ENCODE data around the gene ZBTB20.
A peak's percentile ranks its signal among the peaks of the same experiment; 100 is the strongest.

The ZBTB20 gene

DNA sequence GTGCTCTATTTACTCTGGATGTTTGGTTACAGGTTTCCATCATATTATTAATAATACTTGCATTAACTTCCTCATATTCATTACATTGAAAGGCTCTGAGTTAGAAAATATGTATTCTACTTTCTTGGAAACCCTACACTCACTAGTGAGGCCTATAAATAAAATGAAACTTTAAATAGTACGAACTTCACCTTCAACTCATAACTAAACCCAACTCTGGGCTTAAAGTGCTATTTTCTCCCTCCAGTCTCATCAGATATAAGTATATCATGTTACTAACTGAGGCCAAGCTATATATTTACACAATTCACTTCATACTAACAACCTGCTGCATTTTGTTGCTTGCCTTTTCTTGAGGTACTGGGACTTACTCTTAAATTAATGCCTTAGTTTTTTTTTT, 546.5 kb downstream of the ZBTB20 start:
- no peak for DNase-seq

DNA sequence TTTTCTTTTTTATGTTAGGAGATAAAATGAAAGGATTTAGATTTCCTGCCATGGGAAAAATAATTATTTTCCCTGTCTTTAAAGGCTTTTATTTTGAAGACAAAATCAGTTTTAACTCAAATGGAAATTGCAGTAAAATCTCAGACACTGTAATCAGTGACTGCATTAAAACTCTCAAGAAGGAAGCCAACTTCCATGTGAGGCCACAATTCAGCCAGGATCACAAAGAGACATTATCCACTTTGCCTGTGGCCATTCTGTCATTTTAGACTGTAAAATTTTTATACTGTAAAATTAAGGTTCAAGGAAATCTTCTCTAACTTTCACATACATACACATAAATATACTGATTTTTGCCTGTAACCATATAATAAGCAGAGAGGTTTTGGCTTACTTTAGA, 549.2 kb downstream of the ZBTB20 start:
- DNase-seq: no peak
- in situ Hi-C loops (cut with HindIII; ENCODE audit: low pct_ligation_motif_present, low pct_unique_long_range_greater_than_20kb, low sequenced_read_pairs): no loop called here

More for the DNA sequence above, 546.5 kb downstream of the ZBTB20 start:
- in situ Hi-C loops (cut with HindIII; ENCODE audit: low pct_ligation_motif_present, low pct_unique_long_range_greater_than_20kb, low sequenced_read_pairs): no loop called here

DNA sequence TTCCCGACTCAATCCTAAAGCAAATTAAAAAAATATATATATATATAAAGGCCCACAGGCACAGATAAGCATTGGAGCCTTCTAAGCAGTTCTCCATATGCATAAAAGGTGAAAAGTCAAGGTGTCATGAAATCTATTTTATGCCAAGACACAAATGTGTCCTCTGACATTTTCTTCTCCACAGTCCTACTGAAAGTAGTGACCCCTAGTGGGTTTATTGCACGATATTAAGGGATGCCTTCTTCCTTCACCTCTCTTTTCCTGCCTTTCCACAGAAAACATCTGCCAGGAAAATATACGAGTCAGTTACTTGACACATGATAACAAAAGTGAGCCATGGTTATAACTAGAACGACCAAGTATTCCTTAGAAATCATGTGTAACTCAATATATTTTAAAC, 550.1 kb downstream of the ZBTB20 start:
- in situ Hi-C loops (cut with HindIII; ENCODE audit: low pct_ligation_motif_present, low pct_unique_long_range_greater_than_20kb, low sequenced_read_pairs): no loop called here
- no peak for DNase-seq

DNA sequence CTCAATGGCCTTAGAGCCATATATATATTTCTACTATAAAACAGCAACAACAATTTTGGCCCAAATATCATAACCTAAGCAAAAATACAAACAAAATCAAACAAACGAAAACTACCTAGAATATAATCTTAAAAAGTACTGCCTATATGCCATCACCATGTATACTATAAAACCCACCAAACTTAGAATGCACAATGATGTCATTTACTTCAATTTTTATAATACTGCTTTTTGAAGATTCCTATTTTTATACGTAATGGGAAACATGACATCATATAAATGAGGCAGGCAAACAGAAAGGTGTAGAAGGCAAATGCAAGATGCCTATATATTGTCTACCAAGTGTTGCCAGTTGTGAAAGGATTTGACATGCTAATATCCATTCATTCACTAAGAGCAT, 550.9 kb downstream of the ZBTB20 start:
- in situ Hi-C loops (cut with HindIII; ENCODE audit: low pct_ligation_motif_present, low pct_unique_long_range_greater_than_20kb, low sequenced_read_pairs): no loop called here
- no peak for DNase-seq

DNA sequence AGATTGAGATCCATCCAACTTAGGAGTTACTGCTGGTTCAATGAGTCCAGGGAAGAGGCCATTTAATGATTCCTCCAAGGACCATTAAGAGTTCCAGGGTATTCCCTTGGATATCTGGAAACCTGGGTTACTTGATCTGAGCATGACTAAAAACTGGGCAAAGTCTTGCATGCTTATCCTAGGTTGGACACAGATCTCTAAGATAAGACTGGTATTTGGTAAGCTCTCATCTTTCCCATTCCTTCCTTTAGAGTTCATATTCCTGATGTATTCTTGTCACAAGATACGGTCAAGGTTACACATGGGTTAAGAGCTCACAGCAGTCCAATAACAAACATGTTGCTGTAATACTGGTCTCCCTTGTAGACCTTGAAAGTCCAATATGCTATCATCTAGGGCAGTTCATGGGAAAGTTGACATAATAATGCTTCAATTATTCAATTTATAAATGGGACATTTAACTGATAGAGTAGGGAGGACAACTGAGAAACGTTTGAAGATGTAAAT, 551.5 kb downstream of the ZBTB20 start:
- in situ Hi-C loops (cut with HindIII; ENCODE audit: low pct_ligation_motif_present, low pct_unique_long_range_greater_than_20kb, low sequenced_read_pairs): no loop called here
- DNase-seq: no peak

DNA sequence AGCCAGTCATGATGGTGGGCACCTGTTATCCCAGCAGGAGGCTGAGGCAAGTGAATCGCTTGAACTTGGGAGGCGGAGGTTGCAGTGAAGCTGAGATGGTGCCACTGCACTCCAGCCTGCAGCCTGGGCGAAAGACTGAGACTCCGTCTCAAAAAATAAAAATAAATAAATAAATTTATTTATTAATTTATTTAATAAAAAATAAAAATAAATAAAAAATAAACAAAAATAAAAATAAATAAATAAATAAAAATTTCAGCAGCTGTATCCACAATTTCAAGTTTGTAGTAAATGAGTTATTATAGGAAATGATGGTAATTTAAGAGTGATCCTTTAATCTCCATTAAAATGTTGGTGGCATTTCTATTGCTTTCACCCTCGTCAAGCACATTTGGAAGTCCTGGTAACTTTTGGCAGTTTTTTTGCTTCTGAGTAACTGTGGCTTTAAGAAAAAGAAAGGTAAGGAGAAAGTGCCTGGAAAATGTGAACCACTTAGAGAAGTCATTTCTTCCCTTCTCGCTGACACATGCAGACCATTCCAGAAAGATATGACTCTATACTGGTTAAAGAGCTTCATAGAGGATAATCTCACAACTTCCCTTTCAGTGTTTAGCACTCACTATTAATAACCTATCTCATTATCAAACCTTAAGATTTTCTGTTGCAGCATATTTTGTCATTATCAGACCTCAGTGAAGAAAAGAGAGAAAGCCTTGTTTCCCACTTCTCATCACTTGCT, 556.6 kb downstream of the ZBTB20 start:
- DNase-seq: no peak
- in situ Hi-C loops (cut with HindIII; ENCODE audit: low pct_ligation_motif_present, low pct_unique_long_range_greater_than_20kb, low sequenced_read_pairs): no loop called here

DNA sequence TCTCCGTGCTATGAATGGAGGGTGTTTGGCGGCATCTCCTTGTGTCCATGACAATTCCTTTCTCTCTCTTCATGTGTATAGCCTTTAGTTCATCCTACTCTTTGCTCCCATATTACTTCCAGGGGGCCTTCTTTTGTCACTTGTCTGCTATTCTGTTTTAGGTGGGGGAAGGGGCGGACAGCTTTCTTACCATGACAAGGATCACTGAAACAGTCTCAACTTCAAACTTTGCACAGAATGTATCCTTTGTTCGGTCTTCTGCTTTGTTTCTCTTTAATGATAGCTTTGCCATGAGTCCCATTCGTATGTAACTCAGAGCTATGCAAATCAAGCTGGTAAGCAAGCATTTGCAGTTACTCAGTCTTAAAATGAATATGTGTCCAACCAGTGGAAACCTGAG, 559.1 kb downstream of the ZBTB20 start:
- DNase-seq: no peak
- in situ Hi-C loops (cut with HindIII; ENCODE audit: low pct_ligation_motif_present, low pct_unique_long_range_greater_than_20kb, low sequenced_read_pairs): no loop called here

DNA sequence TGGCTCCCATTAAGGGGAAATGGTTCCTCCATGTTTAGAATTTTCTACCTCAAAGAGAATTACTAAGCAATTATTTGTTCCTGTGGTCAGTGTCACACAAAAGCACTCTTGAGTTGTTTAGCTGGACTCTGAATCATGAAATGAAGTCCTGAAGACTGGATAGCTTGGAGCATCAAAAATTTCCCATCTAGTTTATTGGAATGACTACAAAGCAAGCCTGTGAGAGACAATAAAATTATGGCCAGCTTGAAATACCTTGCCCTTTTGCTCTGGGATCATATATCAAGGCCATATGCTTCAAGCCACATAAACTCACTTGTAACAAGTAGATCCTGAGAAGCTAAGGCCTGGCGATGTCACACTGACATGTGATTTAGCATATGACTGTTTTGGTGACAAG, 561.0 kb downstream of the ZBTB20 start:
- no peak for DNase-seq

DNA sequence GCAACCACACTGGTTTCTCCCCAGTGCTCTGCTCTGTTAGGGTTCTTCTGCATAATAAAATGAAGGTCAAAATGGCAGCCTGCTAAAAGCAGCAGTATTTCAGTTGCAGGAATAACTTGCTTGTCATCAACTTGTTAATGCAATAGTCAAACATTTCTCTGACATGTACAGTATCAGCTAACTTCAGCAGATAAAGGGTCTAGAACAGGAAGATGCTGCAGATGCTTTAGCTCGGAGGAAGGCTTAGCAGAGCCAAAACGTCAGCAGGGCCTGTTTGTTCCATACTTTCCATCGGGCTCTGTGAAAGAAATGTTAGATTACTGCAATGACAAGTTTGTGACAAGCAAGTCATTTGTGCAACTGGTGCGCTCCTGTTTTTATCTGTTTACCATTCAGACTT, 561.4 kb downstream of the ZBTB20 start:
- in situ Hi-C loops (cut with HindIII; ENCODE audit: low pct_ligation_motif_present, low pct_unique_long_range_greater_than_20kb, low sequenced_read_pairs): no loop called here
- DNase-seq: no peak

More for the DNA sequence above, 561.0 kb downstream of the ZBTB20 start:
- in situ Hi-C loops (cut with HindIII; ENCODE audit: low pct_ligation_motif_present, low pct_unique_long_range_greater_than_20kb, low sequenced_read_pairs): no loop called here

DNA sequence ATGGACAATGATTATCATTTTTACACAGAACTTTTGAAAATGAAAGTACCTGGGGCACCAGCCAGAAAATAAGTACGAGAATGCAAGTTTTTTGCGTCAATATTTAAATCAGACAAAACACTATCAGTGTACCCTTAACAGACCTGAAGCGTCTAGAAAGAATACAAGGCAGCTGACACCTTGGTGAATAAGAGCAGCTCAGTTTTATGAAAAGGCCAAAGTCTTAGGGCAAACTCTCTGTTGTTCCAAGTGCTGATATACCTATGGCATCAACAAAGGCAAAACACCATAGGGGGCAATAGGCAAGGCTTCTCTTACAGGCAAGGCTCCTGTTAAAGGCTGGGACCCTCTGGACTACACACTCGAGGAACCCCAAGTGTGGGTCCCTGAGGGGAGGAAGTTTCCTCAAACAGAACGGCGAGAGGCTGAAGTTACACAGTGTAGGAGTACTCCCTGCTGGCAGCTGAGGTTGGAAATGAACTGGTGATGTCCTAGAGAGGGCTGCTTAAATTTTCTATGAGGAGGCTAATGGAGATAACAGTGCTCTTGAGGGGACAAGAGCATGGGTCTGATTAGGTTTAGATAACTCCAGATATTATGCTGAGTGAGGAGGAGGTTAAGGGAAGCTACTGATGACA, 562.2 kb downstream of the ZBTB20 start:
- no peak for DNase-seq
- in situ Hi-C loops (cut with HindIII; ENCODE audit: low pct_ligation_motif_present, low pct_unique_long_range_greater_than_20kb, low sequenced_read_pairs): no loop called here

DNA sequence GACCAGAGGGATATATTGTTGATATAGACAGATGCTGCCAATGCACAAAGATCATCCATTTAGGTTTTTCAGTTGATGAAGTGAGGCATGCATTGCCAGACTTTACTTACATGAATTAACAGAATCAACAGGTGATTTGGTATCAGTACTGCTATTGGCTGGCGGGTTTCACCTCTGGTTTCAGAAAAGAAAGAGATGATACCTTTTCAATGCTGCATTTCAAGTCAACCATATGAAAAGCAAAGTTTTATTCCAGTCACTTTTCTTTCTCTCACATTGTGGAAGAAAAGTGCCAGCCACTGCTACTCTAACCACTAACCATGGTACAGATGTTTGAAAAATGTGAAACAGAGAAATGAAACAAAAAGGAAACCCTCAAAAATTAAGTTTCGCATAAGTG, 564.2 kb downstream of the ZBTB20 start:
- no peak for DNase-seq

DNA sequence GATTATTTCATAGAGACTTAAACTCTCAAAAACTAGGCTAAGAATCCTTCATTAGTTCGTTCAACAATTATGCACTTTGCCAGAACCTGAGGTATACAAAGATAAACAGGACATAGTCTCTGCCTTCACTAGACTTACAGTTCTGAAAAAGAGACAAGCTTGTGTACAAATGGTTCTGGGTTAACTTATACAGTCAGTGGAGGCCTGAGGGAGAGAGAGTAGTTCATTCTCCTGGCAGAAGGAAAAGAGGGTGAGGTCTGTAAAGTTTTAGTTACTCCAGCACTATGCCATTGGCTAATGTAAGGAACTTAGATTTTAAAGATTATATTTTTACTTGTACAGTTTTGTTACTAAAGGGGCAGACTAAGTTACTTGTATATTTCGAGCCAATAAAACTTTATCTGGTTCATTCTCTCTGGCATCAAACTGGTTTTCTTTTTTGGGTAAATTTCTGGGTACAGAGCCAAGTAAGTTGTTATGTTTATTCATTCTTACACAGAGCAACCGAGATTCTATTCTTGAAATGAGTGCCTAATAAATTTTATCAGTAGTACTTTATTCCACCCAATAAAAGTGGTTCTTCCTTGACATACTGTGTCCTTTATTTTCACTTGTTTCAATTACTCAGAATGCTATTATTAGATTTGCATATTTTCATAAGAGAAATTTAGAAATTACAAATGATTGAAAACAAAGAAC, 574.6 kb downstream of the ZBTB20 start:
- DNase-seq: no peak
- in situ Hi-C loops (cut with HindIII; ENCODE audit: low pct_ligation_motif_present, low pct_unique_long_range_greater_than_20kb, low sequenced_read_pairs): no loop called here

More for the DNA sequence above, 564.2 kb downstream of the ZBTB20 start:
- in situ Hi-C loops (cut with HindIII; ENCODE audit: low pct_ligation_motif_present, low pct_unique_long_range_greater_than_20kb, low sequenced_read_pairs): no loop called here

DNA sequence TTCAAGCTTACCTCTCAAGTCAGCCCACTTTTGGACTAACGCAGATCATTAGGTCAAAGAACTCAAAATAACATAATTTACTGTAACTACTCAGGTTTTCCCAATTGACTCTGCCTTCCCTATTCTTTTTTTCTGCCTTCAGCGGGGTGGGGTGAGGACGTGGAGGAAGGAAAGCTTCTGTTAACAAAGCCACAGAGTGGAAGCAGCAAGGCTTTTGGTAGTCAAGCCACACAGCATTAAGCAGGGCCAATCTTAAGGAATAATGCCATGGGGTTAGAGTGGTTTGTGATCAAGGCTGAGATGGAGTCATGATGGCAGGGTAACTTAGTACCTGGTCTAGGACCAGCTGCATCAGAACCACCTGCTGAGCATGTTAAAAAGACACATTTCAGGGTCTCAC, 575.7 kb downstream of the ZBTB20 start:
- in situ Hi-C loops (cut with HindIII; ENCODE audit: low pct_ligation_motif_present, low pct_unique_long_range_greater_than_20kb, low sequenced_read_pairs): no loop called here
- no peak for DNase-seq

DNA sequence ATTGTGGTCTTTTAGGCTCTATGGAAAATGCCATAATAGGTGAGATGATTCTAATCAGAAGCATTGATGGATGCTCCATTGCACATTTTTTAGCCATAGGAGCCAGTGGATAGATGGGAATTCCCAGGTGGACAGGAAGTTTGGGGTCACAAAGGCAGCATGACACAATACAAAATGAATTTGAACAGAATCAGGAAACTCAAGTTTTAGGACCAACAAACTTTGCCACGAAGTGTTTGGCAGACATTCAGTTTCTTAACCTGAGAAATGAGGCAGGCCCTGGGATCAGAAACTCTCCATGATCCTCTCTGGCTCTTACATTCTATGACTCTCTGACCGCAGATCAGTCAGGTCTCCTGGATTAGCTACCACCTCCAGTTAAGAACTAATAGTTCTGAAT, 577.9 kb downstream of the ZBTB20 start:
- in situ Hi-C loops (cut with HindIII; ENCODE audit: low pct_ligation_motif_present, low pct_unique_long_range_greater_than_20kb, low sequenced_read_pairs): no loop called here
- peak; percentile 58 for DNase-seq

DNA sequence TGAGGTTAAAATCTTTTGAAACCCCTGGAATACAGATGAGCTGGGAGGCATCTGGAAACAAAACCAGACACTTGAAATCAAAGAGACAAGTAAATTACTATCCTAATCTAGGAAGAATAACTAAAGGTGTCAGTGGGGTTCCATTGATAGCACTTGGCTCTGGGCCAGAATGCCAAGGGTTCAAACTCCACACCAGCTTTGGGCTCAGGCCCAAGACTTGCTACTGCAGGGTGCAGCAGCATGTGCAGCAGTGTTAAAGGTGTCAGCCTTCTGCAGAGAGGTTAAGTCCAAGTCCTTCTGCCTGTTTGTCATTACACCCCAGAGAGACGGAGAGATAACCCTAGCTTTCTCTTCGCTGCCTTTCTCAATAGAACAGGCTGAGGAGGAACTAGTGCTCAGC, 579.3 kb downstream of the ZBTB20 start:
- in situ Hi-C loops (cut with HindIII; ENCODE audit: low pct_ligation_motif_present, low pct_unique_long_range_greater_than_20kb, low sequenced_read_pairs): no loop called here
- DNase-seq: no peak

DNA sequence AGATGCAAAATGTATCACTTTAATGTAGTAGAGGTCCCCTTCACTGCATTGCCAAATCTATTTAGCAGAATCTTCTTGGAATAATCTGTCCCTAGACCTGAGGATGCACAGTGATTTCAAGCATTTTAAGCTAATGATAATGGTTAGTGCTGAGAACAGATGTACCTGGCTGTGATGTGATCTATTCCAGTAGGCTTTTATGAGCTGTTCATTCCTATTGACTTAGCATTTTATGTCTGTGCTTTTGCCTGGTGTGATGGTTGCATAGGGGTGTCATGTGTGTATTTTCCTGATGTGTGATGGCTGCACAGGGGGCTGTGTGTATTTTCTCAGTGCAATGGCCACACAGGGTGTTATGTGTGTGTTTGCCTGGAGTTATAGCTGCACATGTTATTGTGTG, 580.3 kb downstream of the ZBTB20 start:
- DNase-seq: no peak
- in situ Hi-C loops (cut with HindIII; ENCODE audit: low pct_ligation_motif_present, low pct_unique_long_range_greater_than_20kb, low sequenced_read_pairs): no loop called here

DNA sequence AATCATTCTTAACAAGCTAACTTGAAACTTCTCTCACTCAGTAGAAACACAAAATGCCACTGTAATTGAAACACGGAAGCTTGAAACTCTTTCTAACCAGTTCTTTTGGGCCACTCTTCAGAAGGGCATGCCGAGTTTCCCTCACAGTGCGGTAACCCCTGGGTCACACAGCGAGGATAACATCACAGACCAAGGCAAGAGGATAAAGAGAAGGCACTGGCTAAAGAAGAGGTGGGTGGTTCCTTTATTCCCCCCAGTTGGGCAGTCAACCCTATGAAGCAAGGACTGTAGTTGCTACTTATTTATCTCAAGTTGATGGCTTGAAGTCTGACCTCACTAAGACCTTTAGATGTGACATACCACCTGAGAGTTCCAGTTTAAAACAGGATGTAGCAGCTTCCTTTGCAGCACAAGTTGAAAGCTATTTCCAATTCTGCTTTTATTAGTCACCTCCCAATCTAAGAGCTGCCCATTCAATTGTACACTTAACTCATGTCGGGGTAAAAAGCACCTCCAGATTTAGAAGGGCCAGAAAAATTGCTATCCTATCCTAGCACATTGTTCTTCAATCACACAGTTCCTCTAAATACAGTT, 580.8 kb downstream of the ZBTB20 start:
- DNase-seq: no peak
- in situ Hi-C loops (cut with HindIII; ENCODE audit: low pct_ligation_motif_present, low pct_unique_long_range_greater_than_20kb, low sequenced_read_pairs): no loop called here

DNA sequence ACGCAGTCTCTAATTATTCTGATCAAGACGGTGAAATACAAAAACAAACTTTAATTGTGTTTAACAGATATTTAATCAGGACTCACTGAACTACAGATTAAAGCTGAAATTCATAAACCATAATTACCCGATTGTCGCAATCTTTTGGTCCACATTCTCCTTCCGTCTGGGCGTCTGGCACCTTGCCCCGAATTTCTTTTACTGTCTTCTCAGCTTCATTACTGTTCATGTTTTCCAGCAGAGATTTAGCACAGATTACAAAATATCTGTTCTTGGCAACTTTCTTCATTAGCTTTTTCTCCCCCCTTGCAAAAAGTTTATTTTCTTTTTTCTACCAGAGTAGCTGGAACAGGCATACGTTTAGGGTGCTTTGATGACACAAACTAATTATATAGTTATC, 581.9 kb downstream of the ZBTB20 start:
- in situ Hi-C loops (cut with HindIII; ENCODE audit: low pct_ligation_motif_present, low pct_unique_long_range_greater_than_20kb, low sequenced_read_pairs): no loop called here
- DNase-seq: no peak

DNA sequence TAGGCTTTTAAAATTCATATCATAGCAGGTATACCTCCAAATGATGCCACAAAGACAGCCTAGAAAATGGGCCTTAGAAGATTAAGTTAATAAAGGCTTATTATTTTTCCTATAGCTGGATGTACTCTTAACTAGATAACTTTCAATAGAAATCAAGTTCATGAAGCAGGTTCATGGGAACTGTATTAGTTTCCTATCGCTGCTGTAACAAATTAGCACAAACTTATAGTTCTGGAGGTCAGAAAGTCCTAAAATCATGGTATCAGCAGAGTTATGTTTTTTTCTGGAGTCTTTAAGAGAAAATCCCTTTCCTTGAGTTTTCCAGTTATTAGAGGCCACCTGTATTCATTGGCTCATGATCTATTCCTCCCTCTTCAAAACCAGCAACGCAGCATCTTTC, 583.4 kb downstream of the ZBTB20 start:
- no peak for DNase-seq
- in situ Hi-C loops (cut with HindIII; ENCODE audit: low pct_ligation_motif_present, low pct_unique_long_range_greater_than_20kb, low sequenced_read_pairs): no loop called here

All from ACHN (cell line).